GM19438 (cell line): Measurements from ENCODE around the gene RNU1-3.
"Not testable (repeated sequence)": the region's sequence is repeated elsewhere in the genome, so short reads cannot be mapped to it uniquely, and the experiment has no call there.

Experiments
- ATAC-seq: cut with Tn5 transposase; IDR thresholded peaks from one replicate; pipeline ENCODE4 v1.9.1; 2021; ENCODE audit warnings: low read depth; ENCODE audit not compliant: unreplicated experiment

RNU1-3 gene

DNA sequence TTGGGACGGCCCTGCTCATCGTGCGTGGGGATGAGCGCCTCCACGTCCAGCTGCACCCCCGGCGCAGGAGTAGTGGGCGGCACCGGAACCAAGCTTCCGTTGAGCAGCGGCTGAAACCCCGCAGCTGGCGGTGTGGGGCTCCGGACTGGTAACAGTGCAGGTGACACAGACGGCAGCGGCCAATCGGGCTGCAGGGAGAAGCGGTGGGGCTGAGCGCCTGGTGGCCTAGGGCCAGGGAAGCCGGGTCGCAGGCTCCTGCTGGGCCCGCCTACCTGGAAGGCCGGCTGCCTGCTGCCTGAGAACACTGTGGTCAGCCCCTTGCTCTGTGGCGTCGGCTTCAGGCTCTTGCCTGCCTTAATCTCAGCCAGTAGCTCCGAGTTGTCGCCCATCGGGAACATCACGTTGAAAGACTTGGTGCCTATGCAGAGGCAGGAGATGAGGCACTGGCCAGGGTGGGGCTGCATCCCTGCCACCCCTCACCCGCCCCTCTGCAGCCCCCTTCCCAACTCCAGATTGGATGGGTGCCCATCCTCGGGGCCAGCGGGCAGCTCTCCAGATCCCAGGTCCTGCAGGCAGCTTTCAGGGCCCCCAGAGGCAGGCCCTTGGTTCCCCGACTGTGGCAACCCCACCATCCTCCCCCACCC is 29.9 kb upstream of the RNU1-3 start:
- not testable (repeated sequence) for ATAC-seq

DNA sequence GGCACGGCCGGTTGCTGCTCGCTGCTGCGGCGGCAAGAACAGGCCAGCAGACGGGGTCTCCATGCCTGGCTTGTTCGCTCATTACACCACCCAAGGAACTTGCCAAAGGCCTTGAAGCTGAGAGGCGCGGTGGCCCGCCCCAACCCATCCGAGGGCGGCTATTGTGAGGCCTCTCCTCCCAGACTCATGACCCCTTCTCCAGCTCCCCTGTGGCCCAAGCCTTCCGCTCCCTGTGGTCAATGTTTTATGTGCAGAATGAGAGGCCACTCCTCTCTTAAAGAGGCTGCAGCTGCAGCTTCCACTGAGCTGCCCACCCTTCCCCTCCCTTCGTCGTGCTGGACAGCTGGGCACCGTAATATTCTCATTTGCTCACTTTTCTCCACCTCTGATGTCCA is 27.6 kb upstream of the RNU1-3 start:
- ATAC-seq: not testable (repeated sequence)

DNA sequence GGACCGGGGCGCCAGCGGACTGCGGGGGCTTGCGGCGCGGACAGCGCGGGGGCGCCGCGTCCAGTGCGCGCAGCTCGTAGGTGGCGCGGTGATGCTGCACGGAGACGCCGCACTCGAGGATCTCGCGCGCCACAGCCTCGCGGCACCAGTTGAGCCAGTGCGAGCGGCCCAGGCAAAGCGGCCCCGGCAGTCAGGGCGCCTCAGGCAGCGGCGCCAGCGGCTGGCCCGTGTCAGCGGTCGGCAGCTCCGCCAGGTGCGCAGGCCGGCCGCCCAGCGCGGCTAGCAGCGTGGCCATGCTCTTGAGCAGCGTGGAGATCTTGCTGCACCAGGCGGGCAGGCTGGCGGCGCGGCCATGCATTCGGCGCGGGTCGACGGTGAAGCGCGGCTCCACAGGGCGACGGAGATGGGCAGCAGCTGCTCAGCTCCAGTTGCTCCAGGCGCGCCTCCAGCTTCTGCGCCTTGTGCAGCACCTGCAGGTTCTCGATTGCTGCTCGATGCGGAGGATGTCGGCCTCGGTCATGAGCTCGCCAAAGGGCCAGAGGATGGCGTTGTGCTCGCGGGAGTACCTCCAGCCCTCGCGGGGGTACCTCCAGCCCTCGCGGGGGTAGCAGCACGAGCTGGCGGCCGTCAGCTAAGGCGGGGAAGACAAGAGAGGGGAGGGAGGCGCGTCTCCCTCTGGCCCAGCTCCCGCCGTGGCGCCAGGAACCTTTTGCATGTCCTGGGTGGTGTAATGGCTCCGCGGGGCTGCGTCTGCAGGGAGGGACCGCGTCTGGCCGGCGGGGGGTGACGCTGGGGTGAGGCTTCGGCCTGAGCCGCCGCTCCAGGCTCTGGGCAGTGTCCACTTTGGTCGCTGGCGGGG is 26.9 kb upstream of the RNU1-3 start:
- not testable (repeated sequence) for ATAC-seq

DNA sequence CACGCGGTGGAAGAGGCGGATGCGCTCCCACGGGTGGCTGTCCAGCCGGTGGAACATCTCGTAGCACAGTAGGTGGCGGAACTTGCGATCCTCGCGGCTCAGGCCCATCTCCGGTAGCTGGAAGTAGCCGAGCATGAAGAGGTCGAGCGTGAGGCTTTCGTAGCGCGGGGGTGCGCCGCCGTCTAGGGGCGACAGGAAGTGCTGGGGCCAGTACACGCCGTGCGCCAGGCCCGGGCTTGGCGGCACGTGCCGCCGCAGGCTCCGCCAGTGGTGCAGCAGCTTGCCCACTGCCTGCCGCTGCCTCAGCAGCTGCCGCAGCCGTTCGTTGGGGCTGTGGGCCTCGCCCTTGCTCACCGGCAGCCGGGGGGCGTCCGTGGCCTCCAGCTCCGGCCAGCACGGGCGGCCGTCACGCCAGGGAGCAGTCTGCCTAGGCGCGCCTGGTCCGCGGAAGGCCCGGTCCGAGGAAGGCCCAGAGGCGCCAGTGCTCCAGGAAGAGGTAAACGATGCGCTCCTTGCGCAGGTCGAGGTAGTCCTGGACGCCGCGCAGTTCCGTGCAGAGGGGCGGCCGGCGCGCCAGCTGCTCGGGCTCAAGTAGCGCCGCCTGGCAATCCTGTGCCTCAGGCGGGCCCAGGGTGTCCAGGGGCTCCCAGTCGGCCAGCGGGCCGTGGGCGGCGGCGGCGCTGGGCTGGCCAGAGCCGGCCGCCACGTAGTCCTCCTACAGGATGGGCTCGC is 26.1 kb upstream of the RNU1-3 start:
- ATAC-seq: not testable (repeated sequence)

DNA sequence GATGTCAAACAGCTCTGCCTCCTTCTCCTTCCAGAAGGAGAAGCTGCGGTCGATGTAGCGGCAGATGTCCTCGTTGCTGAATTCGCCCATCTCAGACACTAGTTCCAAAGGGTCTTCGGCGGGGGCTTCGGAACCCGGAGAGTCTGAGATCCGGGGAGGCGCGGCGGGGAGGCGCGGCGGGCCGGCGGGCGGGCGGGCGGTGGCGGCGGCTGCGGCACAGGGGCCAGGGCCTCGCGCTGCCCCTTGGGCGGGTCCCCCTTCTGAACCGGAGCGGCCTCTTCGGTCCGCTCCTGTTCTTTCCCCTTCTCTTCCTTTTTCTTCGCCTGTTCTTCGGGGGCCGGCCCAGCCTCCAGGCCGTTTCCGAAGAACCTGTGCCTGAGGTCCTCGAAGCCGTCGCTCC is 25.5 kb upstream of the RNU1-3 start:
- not testable (repeated sequence) for ATAC-seq

DNA sequence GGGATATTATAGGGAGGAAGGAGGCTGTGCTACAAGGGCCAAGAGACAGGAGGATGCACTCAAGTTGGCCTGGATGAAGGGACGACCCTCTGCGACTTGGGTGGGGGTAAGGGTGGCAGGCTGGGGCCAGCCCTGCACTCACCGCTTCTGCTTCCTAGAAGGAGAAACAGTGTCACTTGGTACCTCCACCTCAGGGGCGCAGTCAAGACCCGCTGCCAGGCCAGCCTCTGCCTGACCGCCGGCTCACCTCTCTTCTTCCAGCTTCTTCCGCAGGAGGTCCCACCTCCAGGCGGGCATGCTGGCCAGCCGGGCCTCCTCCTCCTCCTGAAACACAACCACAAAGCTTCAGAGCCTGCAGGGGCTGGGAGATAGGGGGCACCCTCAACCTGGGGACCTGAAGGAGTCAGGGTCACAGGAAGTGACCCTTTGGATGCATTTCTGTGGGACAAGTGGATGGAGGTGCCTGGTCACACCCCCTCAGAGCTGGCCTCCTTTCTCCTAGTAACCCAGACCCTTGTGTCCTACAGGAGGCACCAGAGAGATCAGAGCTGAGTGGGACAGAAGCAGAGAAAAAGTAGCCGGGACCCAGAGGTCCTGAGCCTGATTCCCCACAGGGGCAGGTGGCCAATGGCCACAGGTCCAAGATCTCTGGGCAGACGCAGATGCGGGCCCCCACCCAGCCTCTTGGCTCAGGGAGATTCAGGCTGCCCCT is 24.4 kb upstream of the RNU1-3 start:
- ATAC-seq: not testable (repeated sequence)

DNA sequence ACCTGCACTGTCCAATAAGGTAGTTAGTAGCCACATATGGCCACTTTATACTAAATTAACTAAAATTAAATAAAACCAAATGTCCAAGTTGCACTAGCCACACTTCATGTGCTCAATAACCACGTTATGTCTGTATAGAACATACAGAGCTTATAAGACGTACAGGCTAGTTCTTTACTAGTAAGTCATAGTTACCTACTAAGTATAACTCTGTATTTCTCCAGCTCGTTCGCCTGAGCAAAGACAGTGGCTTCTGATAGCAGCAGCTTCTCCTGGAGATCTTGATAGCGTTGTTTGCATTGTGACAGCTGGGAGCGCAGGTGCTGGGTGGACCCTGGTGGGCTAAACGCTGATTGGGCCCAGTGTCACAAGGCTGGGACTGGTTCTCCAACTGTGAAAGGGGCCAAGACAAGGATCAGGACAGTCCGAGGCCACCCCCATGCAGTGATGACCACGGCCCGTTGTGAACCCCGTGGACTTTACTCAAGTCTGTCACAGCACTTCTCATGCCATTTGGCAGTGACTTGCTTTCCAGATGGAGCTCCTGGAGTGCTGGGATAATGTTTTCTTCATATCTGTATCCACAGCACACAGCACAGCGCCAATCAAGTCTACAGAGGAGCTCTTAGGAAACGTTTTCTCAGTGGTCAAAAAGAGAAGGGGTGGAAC is 20.5 kb upstream of the RNU1-3 start:
- not testable (repeated sequence) for ATAC-seq

DNA sequence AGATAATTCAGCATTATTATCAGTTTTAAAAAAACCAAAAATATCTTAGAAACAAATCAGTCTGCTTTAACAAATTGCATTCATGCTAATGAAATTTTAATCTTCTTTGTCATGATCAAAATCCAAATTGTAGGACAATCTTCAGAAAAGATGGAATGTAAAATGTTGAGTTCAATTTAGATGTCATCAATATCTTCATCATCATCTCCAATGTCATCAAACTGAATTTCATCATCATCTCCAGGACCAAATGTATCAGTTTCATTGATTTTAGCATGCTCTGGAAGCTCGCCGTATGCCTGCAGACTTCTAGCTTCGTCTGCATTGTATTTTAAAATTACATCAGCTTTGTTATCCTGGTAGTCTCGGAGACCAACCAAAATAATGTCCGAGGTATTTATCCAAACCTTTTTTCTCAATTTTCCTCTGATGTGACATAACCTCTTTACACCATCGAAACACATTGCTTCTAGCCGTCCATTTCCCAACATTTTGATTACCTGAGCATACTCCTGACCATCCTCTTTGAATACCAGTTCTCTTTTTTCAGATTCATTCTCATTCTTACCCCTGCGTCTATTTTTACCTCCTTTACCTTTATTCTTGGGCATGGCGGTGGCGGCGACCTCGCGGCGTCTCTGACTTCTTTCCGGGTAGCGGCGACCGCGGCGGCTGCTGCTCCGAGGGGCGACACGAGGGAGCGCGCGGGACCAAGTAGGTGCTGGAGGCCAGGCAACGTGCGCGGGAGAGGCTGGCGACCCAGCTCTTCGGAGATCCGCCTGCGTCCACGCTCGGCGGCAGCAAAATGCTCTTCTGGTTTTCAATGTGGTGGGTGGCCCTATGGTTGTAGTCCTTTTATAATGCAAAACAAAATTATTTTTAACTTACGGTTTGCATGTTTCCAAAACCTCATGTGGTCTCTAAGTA is 19.0 kb upstream of the RNU1-3 start:
- not testable (repeated sequence) for ATAC-seq

DNA sequence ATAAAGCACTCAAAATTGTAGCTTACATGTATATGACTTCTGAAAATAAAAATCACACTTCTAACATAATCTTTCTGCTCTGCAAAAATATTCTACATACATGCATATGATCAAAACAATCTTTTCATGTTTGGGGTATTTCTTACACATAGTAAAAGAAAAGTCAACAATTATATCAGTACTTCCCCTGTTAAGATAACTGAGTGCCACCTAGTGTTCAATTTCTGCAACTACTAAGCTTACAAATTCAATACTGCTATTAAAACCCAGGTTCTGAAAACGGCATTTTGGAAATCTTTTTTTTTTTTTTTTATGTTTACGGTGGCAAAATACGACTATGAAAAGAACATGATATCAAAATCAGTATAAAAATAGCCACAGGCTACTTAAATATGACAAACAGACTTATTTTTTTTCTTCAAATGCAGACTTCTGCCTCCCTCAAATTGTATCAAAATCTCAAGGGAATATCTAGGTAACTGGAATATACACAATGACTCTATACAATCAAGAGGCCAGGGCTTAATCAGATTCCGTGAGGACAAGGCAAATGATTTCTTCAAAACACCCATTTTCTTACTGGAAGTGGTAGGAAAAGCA is 18.1 kb upstream of the RNU1-3 start:
- not testable (repeated sequence) for ATAC-seq

DNA sequence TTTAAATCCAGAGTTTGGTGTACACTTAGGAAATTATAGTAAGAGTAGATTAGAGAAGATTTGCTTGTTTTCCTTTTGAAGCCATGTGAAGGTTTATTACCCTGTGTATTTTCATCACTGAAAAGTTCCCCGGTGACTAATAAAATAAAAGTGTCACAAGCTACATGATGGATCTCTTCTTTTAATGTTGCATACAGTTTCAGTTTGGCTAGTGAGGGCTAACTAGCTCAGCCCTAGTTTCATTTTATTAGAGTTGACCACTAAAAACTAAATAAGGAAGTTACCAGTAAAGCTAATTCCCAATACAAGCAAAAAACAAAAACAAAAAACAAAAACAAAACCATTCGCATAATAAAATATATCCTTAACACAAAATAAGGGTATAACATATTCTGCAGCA is 17.4 kb upstream of the RNU1-3 start:
- not testable (repeated sequence) for ATAC-seq

DNA sequence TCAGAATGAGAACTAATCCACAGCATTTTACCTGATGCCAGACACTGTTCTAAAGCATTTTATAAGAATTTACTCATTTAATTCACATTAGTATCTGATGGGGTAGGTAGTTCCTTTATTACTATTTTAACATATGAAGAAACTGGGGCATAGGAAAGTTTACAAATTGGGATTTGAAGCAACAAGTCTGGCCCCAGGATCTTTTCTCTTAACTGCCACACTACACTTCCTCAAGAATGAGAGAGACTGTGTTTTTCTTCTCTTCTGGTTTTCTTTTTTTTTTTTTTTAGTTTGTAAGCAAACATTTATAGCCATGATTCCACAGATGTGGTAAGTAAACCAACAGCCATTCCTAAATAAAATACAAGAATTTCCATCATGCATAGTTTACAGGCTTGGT is 16.1 kb upstream of the RNU1-3 start:
- not testable (repeated sequence) for ATAC-seq

DNA sequence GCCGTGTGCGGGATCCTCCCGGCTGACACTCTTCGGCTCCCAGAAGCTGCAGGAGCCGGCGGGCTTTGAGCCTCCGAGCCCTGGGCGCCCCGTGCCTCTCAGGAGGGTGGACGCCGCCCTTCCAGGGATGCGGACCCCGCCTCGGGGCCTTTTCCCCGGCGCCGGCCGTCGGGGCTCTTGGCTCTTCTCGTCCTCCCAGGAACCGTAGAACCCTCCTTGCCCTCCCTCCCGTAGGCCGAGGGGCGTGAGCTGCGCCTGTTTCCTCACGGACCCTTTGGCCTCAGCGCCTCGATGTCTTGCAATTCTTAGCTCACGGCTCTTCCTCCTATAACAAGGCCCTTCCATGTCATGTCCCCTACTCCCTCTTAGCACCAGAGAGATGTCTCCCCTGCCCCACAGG is 13.6 kb upstream of the RNU1-3 start:
- not testable (repeated sequence) for ATAC-seq

DNA sequence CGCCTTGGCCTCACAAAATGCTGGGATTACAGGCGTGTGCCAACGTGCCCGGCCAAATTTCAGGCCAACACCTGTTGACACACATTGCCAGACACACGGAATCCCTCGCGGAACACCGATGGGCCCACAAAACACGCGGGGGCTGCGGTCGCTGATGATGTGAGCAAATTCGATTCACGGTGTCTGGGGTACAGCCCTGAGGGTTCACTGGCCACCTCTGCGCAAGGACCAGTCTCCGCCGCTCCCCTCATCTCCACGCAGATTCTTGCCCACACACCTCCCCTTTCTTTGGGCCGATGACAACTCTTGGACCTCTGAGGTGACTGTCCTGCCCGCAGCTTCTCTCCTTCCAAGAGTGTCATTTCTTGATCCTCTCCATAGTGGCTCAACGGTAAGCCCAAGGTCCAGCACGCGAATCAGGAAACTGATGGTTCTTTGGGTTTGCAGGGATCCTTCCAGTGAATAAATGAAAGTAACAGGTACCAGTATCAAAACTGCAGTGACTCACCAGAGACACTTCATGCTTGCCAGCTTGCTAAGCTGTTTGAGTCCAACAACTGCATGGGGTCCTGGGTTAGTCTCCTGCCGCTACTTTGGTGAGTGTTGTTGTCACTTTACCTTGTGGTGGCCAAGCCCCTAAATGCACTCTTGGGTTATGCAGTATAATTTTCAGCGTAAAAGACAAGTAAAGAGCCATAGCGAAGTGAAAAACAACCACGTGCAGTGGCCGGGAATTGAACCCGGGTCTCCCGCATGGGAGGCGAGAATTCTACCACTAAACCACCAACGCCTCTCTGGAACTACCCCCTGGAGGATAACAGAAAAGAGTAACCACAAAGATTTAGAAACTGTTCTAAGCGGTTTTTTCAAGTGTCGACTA is 11.0 kb upstream of the RNU1-3 start:
- ATAC-seq: no peak

DNA sequence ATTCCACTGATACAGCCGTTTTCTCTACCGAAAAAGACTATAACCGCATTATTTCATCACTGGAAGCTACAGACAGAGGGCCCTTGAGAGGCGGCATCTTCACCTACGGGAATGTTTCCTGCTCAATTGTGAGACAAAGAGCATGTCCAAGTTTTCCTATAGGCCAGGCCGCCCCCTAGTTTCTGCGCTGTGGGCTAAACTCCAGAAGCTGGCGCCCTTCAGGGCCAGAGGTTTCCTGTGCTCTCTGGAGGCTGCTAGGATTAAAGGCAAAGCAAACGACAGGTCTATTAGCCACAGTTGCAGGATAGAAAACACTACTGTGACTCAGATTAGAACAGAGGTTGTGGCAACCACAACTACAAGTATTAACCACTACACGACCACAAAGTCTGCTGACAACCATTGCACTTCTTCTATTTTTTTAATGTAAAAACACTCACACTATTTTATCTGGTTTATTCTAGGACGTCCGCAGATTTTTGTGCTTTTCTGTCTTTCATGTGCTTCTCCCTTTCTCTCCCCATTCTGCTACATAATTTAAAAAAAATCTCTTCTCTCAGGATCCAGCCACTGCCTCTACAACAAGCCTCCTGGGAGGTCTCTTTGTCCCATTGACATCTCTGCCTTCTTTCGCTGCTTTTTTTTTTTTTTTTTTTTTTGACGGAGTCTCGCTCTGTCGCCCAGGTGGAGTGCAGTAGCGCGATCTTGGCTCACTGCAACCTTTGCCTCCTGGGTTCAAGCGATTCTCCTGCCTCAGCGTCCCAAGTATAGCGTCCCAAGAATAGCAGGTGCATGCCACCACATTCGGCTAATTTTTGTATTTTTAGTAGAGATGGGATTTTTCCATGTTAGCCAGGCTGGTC is 10.1 kb upstream of the RNU1-3 start:
- not testable (repeated sequence) for ATAC-seq

DNA sequence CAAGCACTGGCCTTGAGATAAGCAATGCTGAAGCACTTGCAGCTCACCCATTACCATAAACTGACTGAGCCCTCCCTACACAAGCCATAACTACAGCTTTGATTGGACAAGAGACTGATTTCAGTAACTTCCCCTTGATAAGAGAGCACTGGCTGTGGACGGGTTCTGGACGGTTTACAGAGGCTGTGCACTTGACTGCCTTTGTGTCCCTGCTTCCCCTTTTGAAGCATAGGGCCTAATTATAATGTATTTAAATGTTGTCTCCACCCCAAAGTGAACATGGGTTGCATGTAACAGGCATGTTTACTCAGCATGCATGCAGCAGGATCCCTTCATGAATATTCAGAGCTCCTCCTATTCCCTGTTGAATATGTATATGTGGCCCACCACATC is 8.4 kb upstream of the RNU1-3 start:
- ATAC-seq: not testable (repeated sequence)

DNA sequence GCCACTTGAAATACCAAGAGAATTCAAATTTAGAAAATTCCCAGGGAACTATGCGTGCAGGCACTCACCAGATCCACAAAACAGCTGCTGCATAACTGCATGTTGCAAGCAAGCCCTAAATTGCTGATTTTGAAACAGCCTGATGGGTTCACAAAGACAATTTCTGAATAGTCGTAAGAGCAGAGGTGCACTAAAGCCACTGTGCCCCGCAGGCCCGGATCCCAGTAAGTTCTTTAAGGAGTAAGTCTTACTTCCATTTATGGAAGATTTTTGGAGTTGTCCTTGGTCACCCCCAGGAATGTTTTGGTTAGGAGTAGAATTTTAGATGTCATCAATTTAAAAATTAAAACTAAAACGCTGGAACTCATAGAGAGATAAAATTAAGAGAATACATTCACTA is 7.2 kb upstream of the RNU1-3 start:
- ATAC-seq: not testable (repeated sequence)

DNA sequence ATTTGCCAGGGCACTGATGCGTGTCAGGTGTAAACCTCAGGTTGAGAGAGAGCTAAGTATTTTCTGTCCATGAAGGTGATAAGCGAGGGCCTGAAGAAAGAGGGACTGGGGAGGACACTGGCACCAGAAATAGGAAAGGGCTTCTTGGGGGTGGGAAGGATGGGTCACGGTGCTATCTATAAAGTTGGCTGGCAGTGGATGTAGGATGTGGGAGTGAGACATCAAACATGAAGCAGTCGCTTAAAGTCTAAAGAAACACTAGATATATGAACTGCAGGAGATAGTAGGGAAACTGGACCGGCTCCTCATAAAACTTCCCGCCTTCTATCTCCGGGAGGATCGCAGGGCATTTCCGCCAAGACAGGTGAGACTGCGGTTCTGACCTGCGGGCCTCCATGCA is 912 bp downstream of the RNU1-3 start:
- ATAC-seq: not testable (repeated sequence)
